AG10803 (cell line): Measurements from ENCODE around the gene FCN1.
A peak's percentile ranks its signal among the peaks of the same experiment; 100 is the strongest.

Experiments used
- DNase-seq: peaks from one replicate; pipeline ENCODE4 v3.0.0; 2010; ENCODE audit warnings: low read depth
- H3K4me3 ChIP-seq: 2 replicates; pipeline ENCODE4 v1.5.1; 2011; ENCODE audit warnings: mild to moderate bottlenecking, low read length, control low read depth
- TF ChIP-seq, protein P1 (sequence below): conservative IDR thresholded peaks from 2 replicates; pipeline ENCODE4 v1.5.1; 2011; ENCODE audit warnings: mild to moderate bottlenecking, low read length, control low read depth, inconsistent platforms

FCN1 gene

DNA sequence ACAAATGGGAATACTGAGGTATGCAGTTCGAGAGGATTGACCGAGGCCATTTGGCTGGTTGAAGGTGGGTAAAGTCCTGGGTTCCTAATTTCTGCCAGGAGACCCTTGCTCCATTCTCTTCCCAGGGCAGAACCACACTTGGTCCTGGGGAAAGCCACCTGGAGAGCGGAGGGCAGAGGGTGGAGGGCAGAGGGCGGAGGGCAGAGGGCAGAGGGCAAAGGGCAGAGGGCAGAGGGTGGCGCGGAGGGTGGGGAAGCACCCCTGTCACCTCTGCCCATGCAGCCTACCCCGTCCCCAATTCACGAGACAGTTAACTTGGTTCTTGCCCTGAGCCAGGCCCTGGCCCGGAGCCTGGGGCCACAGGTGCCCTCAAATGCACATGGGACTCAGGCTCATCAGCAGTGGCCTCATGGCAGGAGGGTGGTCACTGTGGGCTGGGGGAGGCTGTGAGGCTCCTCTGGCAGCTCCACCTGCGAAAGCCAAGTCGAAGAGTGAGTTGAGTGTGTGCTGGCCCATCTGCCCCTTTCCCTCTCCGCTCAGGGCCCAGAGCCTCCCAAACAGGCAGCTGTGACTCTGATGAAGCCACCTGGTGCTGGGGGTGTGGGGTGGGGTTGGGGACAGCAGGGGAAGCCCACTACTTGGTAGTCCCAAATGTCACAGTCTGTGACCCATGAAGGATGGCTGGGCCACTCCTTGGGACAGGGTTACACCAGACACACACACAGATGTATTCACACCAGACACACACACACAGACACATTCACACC is 28.0 kb upstream of the FCN1 start:
- no peak overlapping the region for H3K4me3 ChIP-seq
- TF ChIP-seq, protein P1, sequence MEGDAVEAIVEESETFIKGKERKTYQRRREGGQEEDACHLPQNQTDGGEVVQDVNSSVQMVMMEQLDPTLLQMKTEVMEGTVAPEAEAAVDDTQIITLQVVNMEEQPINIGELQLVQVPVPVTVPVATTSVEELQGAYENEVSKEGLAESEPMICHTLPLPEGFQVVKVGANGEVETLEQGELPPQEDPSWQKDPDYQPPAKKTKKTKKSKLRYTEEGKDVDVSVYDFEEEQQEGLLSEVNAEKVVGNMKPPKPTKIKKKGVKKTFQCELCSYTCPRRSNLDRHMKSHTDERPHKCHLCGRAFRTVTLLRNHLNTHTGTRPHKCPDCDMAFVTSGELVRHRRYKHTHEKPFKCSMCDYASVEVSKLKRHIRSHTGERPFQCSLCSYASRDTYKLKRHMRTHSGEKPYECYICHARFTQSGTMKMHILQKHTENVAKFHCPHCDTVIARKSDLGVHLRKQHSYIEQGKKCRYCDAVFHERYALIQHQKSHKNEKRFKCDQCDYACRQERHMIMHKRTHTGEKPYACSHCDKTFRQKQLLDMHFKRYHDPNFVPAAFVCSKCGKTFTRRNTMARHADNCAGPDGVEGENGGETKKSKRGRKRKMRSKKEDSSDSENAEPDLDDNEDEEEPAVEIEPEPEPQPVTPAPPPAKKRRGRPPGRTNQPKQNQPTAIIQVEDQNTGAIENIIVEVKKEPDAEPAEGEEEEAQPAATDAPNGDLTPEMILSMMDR, result no peak

DNA sequence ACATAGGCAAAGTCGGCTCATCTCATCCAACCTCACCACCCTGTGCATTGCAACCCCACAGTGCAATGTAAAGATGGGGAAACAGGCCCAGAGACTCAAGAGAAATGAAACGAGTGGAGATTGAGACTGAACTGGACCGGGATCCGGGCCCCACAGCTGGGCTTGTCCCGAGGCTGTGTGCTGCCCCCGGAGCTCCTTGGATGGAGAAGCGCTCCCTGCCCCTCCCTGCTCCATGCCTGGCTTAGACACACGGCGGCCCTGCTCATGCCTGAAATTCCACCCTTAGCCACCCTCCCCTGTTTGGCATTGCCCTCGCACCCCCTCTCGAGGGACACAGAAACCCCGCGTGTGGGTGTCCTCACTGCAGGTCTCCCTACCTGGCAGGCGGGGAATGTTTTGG is 27.2 kb upstream of the FCN1 start:
- TF ChIP-seq, protein P1, result no peak
- H3K4me3 ChIP-seq, result no peak overlapping the region
- no peak for DNase-seq

More for the DNA sequence above, 28.0 kb upstream of the FCN1 start:
- DNase-seq, result no peak

DNA sequence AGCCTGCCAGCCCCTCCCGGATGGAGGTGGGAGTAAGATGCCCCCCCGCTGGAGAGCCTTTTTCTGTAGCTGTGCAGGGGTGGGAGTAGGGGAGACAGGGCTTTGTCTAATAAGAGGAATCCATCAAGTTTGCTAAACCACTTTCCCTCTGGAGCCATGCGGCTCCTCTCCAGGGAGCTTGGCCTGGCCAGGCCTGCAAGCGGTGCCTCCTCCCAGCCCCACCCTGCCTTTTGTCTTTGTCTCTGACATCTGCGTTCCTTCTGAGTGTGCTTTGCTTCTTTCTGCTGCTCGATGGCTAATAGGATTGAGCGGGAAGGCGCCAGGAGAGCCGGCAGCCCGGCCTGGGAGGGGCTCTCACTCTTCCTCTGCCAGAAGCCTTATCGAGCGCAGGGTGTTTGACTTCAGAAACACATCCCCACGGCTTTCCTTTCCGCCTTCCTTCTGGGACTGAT is 26.7 kb upstream of the FCN1 start:
- DNase-seq, result peak; percentile 12

DNA sequence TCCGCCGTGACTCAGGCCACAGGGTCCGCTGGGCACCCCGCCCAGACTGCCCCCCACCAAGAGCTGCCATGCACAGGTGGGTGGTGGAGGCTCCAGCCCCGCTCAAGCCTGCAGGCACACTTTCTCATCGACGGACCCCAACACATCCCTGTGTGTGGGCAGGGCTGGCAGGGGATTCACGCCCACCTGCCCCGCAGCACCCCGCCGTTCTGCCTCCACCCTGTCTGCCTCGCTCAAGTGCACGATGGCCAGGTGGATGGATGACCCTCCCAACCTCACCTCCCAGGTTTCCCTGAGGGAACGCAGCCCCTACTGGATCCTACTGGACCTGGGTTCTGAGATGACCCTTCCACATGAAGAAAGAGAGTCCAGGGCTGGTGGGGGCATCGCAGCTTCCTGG is 26.1 kb upstream of the FCN1 start:
- H3K4me3 ChIP-seq, result no peak overlapping the region
- TF ChIP-seq, protein P1, result no peak
- no peak for DNase-seq

More for the DNA sequence above, 26.7 kb upstream of the FCN1 start:
- H3K4me3 ChIP-seq, result no peak overlapping the region
- TF ChIP-seq, protein P1, result no peak

DNA sequence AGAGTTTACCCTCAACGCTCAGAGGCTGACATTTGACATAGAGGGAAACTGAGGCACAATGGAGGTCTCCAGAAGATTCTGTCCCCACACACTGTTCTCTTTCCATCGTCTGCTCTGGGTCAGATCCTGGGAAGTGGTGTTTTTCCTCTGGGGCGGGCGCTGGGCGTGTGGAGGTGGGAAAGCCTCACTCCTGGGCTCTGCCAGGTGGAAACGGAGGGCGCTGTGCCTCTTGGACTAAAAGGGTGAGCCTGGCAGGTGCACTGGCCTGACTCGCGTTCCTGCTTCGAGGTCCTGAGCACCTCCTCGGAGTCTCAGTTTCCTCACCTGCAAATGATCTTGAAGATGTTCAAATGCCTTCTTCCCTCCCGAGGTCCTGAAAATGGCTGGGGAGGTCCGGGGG is 25.7 kb upstream of the FCN1 start:
- no peak overlapping the region for H3K4me3 ChIP-seq
- DNase-seq, result no peak
- TF ChIP-seq, protein P1, result no peak

DNA sequence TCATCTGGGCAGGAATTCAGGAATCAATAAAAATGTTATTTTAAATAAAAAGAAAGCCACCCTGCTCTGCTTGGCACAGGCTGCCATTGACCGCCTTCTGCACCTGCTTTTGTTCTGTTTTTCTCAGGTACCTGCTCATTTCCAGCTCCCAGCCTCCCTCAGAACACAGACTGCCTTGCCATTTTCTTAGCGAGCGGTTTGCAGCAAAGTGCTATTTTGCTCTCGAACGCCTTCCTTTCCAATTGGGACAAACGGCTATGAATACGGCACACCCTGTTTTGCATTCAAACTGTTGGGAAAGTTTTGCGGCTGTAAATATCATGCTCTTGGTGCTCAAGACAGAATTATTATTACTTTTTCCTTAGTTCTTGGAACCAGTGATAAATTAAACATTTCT is 25.1 kb upstream of the FCN1 start:
- no peak for DNase-seq
- no peak overlapping the region for H3K4me3 ChIP-seq
- TF ChIP-seq, protein P1, result no peak
